ENCODE data around the gene GDF3.

GRCh38 chr12:7719946-7720730, 24.6 kb upstream of the GDF3 start:
- TF ChIP-seq CTCF (IDR thresholded peaks at IDR 0.05) (no peak), POLR2A (IDR thresholded peaks at IDR 0.05) (no peak)

Data from ovary (tissue), 3 donors.